NCI-H345 treated with DMSO at 0.1 percent for 48 hours (cell line): Measurements from ENCODE around the gene SIRPA.

Experiments used
- DNase-seq: peaks from one replicate; lab custom pipeline; 2025; ENCODE audit not compliant: unreplicated experiment; lab: John Stamatoyannopoulos, UW

SIRPA gene

GRCh38 chr20:1930165-1930564 lies 35.0 kb downstream of the SIRPA start:
- no peak for DNase-seq

DNA sequence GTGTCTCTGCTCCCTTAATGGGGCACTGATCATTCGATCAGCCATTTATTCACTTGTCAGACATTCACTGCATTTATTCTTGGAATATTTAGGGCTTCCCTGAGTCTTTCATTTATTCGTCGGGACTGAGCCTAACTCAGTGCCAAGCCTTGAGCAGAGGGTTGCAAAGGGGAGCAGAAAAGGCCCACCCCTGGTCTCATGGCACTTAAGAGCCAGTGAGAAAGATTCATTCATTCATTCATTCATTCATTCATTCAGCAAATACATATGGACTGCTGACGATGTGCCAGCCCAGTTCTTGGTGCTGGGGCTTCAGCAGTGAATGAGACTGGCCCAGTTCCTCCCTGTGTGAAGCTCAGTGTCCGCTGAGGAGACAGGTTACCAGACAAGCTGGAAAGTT lies 36.6 kb downstream of the SIRPA start:
- no peak for DNase-seq

DNA sequence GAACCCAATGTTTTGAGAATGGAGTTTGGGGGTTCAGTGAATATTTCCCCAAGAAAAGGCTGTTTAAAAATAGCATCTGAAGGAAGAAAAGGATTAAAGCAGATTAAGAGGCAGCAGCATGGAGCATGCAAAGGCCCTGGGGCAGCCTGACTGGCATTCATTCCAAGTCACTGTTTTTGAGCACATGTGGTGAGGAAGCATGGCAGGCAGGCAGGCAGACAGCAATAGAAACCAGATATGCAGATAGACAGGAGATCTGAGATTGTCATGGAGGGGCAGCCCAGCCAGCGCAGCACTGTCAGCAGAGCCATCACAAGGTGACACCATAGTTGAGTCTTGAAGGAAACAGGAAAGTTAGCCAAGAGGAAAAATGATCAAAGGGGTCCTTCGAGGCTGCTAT lies 37.8 kb downstream of the SIRPA start:
- no peak for DNase-seq

- no peak for DNase-seq
These were observed 38.3 kb downstream of the SIRPA start for GRCh38 chr20:1933465-1933870.

- DNase-seq = no peak
These were observed 38.9 kb downstream of the SIRPA start for GRCh38 chr20:1934156-1934555.

DNA sequence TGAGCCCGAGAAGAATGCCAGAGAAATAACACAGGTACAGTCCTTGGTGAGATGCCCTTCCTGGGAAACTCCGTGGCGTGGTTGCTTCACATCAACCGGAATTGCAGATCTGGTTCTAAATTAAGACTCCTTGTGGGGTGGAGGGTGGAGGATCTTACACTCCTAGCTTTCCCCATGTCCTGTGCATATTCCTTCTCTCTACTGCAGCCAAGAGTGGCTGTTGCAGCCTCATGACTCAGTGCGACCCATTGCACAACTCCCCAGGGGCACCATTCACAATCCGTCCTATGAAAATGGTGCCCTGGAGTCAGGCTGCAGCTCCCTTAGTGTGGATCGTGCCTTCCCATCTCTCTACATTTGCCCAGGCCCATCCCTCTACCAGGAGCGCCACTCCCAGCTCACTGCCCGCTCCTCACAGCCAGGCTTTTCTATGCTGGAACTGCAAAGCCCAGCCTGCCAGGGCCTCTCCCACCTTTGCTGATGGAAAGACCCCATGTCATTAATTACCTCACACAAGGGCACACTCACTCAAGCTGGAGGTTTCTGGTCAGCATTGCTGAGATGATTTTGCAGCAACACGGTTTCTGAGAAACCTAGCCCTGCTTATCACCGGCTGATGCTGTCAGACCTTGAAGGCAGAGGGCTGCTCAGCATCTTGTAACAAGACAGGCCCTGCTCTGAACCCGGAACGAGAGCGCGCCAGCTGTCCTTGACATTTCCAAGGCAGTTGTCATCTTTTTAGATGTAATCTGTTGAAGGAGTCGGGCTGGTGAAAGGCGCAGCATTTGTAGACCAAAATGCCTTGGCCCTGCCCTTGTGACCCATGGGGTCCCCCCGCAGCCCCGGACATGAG lies 39.7 kb downstream of the SIRPA start:
- no peak for DNase-seq

- no peak for DNase-seq
These were observed 40.6 kb downstream of the SIRPA start for GRCh38 chr20:1935696-1936366.

DNA sequence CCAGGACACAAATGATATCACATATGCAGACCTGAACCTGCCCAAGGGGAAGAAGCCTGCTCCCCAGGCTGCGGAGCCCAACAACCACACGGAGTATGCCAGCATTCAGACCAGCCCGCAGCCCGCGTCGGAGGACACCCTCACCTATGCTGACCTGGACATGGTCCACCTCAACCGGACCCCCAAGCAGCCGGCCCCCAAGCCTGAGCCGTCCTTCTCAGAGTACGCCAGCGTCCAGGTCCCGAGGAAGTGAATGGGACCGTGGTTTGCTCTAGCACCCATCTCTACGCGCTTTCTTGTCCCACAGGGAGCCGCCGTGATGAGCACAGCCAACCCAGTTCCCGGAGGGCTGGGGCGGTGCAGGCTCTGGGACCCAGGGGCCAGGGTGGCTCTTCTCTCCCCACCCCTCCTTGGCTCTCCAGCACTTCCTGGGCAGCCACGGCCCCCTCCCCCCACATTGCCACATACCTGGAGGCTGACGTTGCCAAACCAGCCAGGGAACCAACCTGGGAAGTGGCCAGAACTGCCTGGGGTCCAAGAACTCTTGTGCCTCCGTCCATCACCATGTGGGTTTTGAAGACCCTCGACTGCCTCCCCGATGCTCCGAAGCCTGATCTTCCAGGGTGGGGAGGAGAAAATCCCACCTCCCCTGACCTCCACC lies 42.2 kb downstream of the SIRPA start:
- no peak for DNase-seq

DNA sequence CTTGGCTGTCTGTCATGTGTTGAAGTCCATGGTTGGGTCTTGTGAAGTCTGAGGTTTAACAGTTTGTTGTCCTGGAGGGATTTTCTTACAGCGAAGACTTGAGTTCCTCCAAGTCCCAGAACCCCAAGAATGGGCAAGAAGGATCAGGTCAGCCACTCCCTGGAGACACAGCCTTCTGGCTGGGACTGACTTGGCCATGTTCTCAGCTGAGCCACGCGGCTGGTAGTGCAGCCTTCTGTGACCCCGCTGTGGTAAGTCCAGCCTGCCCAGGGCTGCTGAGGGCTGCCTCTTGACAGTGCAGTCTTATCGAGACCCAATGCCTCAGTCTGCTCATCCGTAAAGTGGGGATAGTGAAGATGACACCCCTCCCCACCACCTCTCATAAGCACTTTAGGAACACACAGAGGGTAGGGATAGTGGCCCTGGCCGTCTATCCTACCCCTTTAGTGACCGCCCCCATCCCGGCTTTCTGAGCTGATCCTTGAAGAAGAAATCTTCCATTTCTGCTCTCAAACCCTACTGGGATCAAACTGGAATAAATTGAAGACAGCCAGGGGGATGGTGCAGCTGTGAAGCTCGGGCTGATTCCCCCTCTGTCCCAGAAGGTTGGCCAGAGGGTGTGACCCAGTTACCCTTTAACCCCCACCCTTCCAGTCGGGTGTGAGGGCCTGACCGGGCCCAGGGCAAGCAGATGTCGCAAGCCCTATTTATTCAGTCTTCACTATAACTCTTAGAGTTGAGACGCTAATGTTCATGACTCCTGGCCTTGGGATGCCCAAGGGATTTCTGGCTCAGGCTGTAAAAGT lies 43.5 kb downstream of the SIRPA start:
- DNase-seq = no peak

GRCh38 chr20:1939270-1939595 lies 44.0 kb downstream of the SIRPA start:
- no peak for DNase-seq

DNA sequence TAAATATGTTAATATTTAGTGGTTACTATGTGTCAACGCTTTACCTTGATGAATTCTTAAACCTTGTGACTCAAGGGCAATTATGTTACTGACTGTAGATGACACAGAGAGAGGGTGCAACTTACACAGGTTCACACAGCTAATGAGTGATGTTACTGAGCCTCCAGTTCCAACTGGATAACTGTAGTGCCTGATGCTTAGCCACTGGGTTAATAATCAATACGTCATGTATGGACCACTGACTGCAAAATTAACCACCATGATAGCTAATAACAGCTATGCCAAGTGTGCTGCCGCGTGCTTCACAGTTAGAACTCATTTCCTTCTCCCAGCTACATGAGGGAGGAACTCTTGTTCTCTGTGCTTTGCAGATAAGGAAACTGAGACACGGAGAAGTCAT lies 45.4 kb downstream of the SIRPA start:
- DNase-seq = no peak

DNA sequence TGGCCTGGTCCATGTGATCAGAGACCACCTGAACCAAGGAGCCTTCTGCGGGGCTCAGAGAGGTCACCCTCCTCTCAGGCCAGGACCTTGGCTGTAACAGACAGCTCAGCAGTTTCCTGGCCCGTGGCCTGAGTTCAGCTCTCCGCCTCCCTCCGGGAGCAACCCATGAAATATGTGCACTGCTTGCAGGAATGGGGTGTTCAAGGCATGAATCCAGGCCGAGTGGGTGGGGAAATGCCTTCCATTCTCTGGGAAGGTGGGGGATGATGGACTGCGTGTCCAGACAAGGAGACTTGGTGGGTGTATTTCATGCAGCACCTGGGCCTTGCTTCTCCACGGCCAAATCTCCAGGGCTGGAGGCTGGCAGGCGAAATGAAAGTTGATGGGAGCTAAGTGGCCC lies 46.0 kb downstream of the SIRPA start:
- DNase-seq = no peak

- no peak for DNase-seq
These were observed 46.9 kb downstream of the SIRPA start for GRCh38 chr20:1942061-1942460.

DNA sequence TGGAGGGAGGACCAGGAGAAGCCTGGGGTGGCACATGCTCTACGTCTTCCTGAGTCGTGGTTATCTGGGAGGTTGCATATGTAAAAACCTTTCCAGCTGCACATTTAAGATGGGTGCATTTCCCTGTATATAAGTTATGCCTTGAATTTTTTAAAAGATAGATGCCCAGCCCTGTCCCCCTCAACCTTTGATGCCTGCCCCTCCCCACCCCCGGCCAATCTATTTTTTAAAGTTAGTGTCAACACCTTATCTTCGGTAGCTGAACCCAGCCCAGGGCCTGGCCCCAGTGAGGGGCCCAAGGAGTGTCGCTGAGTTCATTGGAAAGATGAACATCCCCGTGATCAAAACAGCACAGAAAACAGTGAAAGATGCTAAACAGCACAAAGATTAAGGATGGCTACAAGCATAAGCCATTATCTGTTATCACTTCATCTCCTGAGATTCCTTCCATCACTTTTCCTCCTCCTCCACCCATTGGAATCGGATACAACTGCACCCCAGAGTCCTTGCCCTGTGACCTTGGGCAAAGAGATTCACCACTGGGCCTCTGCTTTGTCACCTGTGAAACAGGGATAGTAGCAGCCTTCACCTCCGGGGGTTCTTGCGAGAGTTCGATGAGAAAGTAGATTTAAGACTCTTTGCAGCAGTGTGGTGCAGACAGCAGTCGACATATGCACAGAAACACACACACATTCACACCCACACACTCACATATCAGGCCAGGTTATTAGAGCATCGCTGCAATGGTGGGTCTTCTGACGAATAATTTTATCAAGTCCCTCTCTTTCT lies 47.5 kb downstream of the SIRPA start:
- DNase-seq = no peak

- no peak for DNase-seq
These were observed 48.2 kb downstream of the SIRPA start for GRCh38 chr20:1943275-1944002.

DNA sequence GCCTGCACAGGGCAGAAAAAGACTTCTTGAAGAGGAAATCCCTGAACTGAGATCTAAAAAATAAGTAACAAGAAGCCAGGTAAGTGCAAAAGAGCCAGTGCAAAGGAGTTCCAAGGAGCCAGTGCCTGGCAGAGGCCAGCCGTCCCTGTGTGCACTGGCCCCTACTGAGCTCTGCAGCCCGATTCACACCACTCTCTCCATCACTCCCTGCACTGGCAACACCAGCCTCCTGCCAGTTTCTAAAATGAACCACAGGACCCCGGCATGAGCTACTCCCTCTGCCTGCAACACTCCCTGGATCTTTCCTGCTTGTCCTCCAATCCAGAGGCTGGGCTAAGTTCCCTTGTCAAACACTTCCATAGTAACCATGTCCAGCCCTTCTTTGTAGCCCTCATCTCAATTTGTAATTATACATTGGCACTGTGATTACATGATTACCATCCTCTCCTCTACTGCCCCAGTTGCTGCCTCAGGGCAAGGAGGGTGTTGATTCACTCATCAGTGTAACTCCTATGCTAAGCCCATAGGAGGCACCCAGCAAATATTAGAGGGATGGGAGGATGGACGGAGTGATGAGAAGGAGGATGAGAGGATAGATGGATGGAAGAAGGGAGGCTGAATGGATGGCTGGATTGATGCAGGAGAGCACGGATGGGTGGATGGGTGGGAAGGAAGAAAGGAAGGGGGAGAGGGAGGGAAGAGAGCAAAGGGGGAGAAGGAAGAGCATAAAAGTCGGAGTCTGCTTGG lies 49.3 kb downstream of the SIRPA start:
- no peak for DNase-seq

DNA sequence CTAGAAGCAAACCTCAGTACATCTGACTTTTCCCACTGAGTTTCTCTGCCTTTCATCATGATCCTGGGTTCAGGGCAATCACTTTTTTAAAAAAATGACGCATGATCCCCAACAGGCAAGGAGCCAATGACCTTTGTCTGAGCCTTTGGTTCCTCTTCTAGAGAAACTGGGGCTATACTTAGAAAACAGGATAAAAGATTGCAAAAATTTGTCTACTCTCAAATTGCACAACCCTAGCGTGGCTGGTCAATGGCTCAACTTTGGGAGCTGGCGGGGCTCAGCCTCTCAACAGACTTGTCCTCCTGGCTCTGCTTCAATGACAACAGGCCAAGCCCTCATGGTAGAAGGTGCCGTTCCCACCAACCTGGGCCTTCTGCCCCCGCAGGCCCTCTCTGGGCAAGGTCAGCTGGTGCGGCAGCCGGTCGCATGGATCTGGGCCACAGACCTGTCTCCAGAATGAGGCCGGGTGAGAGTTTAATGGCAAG lies 50.0 kb downstream of the SIRPA start:
- no peak for DNase-seq

- DNase-seq = no peak
These were observed 50.5 kb downstream of the SIRPA start for GRCh38 chr20:1945660-1946059.

- DNase-seq = no peak
These were observed 51.2 kb downstream of the SIRPA start for GRCh38 chr20:1946442-1946761.
